GM12878 (cell line): ENCODE data around the gene GPC3. TPM values are rescaled to one million over a fixed set of nuclear protein-coding genes. Genes with fewer than 3 reads are reported as not detected.

Experiments
- ATAC-seq: fragments of 200-7000 bp; cut with Tn5 transposase; 3 replicates; pipeline ENCODE4 v1.9.1; 2020; ENCODE audit warnings: mild to moderate bottlenecking, moderate library complexity
- BruUV-seq: library from RNA; stranded (reverse); fragments of 400-500 nt; replicated peaks from 2 replicates; lab custom pipeline; 2021; lab: Mats Ljungman, UMichigan
- CTCF ChIA-PET: fragments of 300-600 bp; sonication (Branson Sonifier 250); formaldehyde crosslinking; extraction: SDS; loops from one replicate; lab custom pipeline; 2021; ENCODE audit warnings: inconsistent platforms; lab: Yijun Ruan, JAX
- POLR2A ChIA-PET: fragments of 350-600 bp; formaldehyde crosslinking; extraction: SDS; loops from one replicate; lab custom pipeline; 2021; ENCODE audit warnings: inconsistent platforms; lab: Charles Lee
- RAD21 ChIA-PET: fragments of 300-600 bp; sonication (Branson Sonifier 250); formaldehyde crosslinking; loops from one replicate; lab custom pipeline; 2023; ENCODE audit warnings: antibody characterized with exemption; ENCODE audit not compliant: unreplicated experiment; lab: Charles Lee
- SMC1A ChIA-PET: fragments of 300-600 bp; sonication (Branson Sonifier 250); formaldehyde crosslinking; loops from one replicate; lab custom pipeline; 2023; ENCODE audit not compliant: unreplicated experiment, uncharacterized antibody; lab: Charles Lee
- DNase-seq: peaks from one replicate; pipeline ENCODE4 v3.0.0-alpha.2; 2011; ENCODE audit warnings: low read depth, low spot score
- FAIRE-seq: peaks from 3 replicates; lab custom pipeline; 2011; peaks lifted over from hg19 to GRCh38; lab: Jason Lieb, UNC
- H2AFZ ChIP-seq: 2 replicates; pipeline ENCODE4 v1.6.0; 2011; ENCODE audit warnings: low read depth, low read length, control low read depth; ENCODE audit not compliant: control insufficient read depth
- H3K27ac ChIP-seq: 2 replicates; pipeline ENCODE4 v1.5.1; 2011; ENCODE audit warnings: control low read depth; ENCODE audit not compliant: control insufficient read depth, insufficient read depth
- H3K27me3 ChIP-seq, 2 experiments: replicated peaks in 1 of 2; 2 replicates each; pipeline versions ENCODE4 v1.6.0 to v1.6.1; 2011; ENCODE audit warnings: low read length in 1 of 2; ENCODE audit not compliant: control insufficient read depth in 2 of 2, insufficient read depth in 2 of 2
- H3K36me3 ChIP-seq, 2 experiments: 2 replicates each; pipeline ENCODE4 v1.5.1; 2011; ENCODE audit warnings: low read length in 1 of 2; ENCODE audit not compliant: control insufficient read depth in 2 of 2, insufficient read depth in 2 of 2
- H3K4me1 ChIP-seq: 2 replicates; pipeline ENCODE4 v1.6.1; 2011; ENCODE audit warnings: mild to moderate bottlenecking, low read length, moderate library complexity, mixed read lengths; ENCODE audit not compliant: control insufficient read depth, insufficient read depth
- H3K4me2 ChIP-seq: 2 replicates; pipeline ENCODE4 v1.6.0; 2011; ENCODE audit warnings: control low read depth; ENCODE audit not compliant: control insufficient read depth, insufficient read depth
- H3K4me3 ChIP-seq: fragments of 200-600 bp; sonication (generic); 2 replicates; pipeline ENCODE4 v1.5.1; 2016
- H3K79me2 ChIP-seq: 2 replicates; pipeline ENCODE4 v1.6.0; 2011; ENCODE audit warnings: low read length; ENCODE audit not compliant: control insufficient read depth, insufficient read depth
- H3K9ac ChIP-seq: 2 replicates; pipeline ENCODE4 v1.8.0; 2011; ENCODE audit warnings: low read length, control low read depth, mixed read lengths; ENCODE audit not compliant: control insufficient read depth, insufficient read depth
- H3K9me3 ChIP-seq: replicated peaks from 3 replicates; pipeline ENCODE4 v1.5.1; 2011; ENCODE audit warnings: mild to moderate bottlenecking, low read length; ENCODE audit not compliant: control insufficient read depth, insufficient read depth
- H4K20me1 ChIP-seq: 2 replicates; pipeline ENCODE4 v1.6.0; 2011; ENCODE audit not compliant: control insufficient read depth, insufficient read depth
- ATF7 ChIP-seq: fragments of 450-650 bp; IDR thresholded peaks from 2 replicates; pipeline ENCODE4 v1.6.1; 2016; ENCODE audit warnings: low read depth, mild to moderate bottlenecking
- BRCA1 ChIP-seq: IDR thresholded peaks from 2 replicates; pipeline ENCODE4 v1.6.1; 2011; ENCODE audit warnings: low read depth, low read length, improper control_type of control experiment
- CHD4 ChIP-seq: fragments of 200-600 bp; sonication (generic); IDR thresholded peaks from 2 replicates; pipeline ENCODE4 v1.6.1; 2016; ENCODE audit warnings: mild to moderate bottlenecking
- CTCF ChIP-seq, 3 experiments: IDR thresholded peaks in 2 of 3; conservative IDR thresholded peaks in 1 of 3; 2 replicates each; pipeline ENCODE4 v1.5.1; 2011; ENCODE audit warnings: low read depth in 3 of 3, low read length in 3 of 3, mild to moderate bottlenecking in 3 of 3, control low read depth in 2 of 3, moderate library complexity in 2 of 3, inconsistent platforms in 1 of 3, mixed read lengths in 1 of 3; ENCODE audit not compliant: control insufficient read depth in 2 of 3, insufficient read depth in 1 of 3; ENCODE audit errors: extremely low read depth in 1 of 3
- HDAC2 ChIP-seq: fragments of 200-600 bp; sonication (generic); IDR thresholded peaks from 2 replicates; pipeline ENCODE4 v1.6.1; 2017
- JUNB ChIP-seq: IDR thresholded peaks from 2 replicates; pipeline ENCODE4 v1.6.1; 2016; ENCODE audit warnings: antibody characterized with exemption, mild to moderate bottlenecking
- KDM1A ChIP-seq: fragments of 200-600 bp; sonication (generic); IDR thresholded peaks from 2 replicates; pipeline ENCODE4 v1.6.1; 2016; ENCODE audit warnings: borderline replicate concordance
- MAX ChIP-seq: IDR thresholded peaks from 2 replicates; pipeline ENCODE4 v1.6.1; 2012; ENCODE audit warnings: low read depth, low read length, improper control_type of control experiment
- NBN ChIP-seq: fragments of 450-650 bp; IDR thresholded peaks from 2 replicates; pipeline ENCODE4 v1.6.1; 2016
- NRF1 ChIP-seq: conservative IDR thresholded peaks from 2 replicates; pipeline ENCODE4 v1.6.1; 2011; ENCODE audit warnings: mild to moderate bottlenecking, low read depth, low read length, improper control_type of control experiment
- POLR2A ChIP-seq: IDR thresholded peaks from 2 replicates; pipeline ENCODE4 v1.6.1; 2011; ENCODE audit warnings: low read depth, mild to moderate bottlenecking, low read length
- POLR2AphosphoS5 ChIP-seq: IDR thresholded peaks from 2 replicates; pipeline ENCODE4 v1.6.1; 2011; ENCODE audit warnings: mild to moderate bottlenecking, low read length, inconsistent platforms
- RUNX3 ChIP-seq: IDR thresholded peaks from 2 replicates; pipeline ENCODE4 v1.6.1; 2012; ENCODE audit warnings: low read length, inconsistent platforms
- SP1 ChIP-seq: IDR thresholded peaks from one replicate; pipeline ENCODE4 v1.6.1; 2011; ENCODE audit warnings: low read depth, low read length
- STAT3 ChIP-seq: IDR thresholded peaks from 2 replicates; pipeline ENCODE4 v1.6.1; 2011; ENCODE audit warnings: low read depth, low read length, improper control_type of control experiment
- TBL1XR1 ChIP-seq: IDR thresholded peaks from 2 replicates; pipeline ENCODE4 v1.6.1; 2012; ENCODE audit warnings: low read depth, low read length, improper control_type of control experiment
- TCF3 ChIP-seq: IDR thresholded peaks from 2 replicates; pipeline ENCODE4 v1.6.1; 2012; ENCODE audit warnings: low read depth, mild to moderate bottlenecking, low read length, borderline replicate concordance; ENCODE audit not compliant: insufficient read depth
- USF2 ChIP-seq: IDR thresholded peaks from 2 replicates; pipeline ENCODE4 v1.6.1; 2011; ENCODE audit warnings: low read depth, low read length, improper control_type of control experiment, borderline replicate concordance
- ZNF274 ChIP-seq: IDR thresholded peaks from one replicate; pipeline ENCODE4 v1.8.0; 2011; ENCODE audit not compliant: insufficient read length, insufficient read depth
- ZNF592 ChIP-seq: fragments of 450-650 bp; IDR thresholded peaks from 2 replicates; pipeline ENCODE4 v1.6.1; 2017; ENCODE audit warnings: mild to moderate bottlenecking, moderate library complexity
- WGBS: methylation state at CpG from one replicate; pipeline ENCODE4 v1.1.6; 2016; ENCODE audit warnings: low lambda C conversion rate; ENCODE audit not compliant: insufficient replicate concordance, insufficient coverage; ENCODE audit errors: missing lambda C conversion rate; 5-methylcytosine and 5-hydroxymethylcytosine counted together
- in situ Hi-C: fragments of 300-500 bp; cut with MboI; formaldehyde crosslinking; loops from 9 replicates; pipeline ENCODE4 v1.14.3; 2018; ENCODE audit warnings: mixed read lengths
- intact Hi-C: fragments of 100-400 bp; cut with micrococcal nuclease; formaldehyde crosslinking; loops from one replicate; pipeline ENCODE4 v1.14.2; 2022; ENCODE audit not compliant: unreplicated experiment
- polyA plus RNA-seq, 11 experiments: library from polyadenylated mRNA; depleted of rRNA in 4 of 11; unstranded in 6 of 11; stranded (reverse) in 5 of 11; fragments of >200 nt; fragmentation: Nextera tagmentation in 4 of 11; fragmentation: Illumina TruSeq in 1 of 11; extraction: Ambion mirVana in 4 of 11; extraction: Trizol in 1 of 11; gene quantifications; 1 replicate in 1 of 11; 2 replicates in 10 of 11; pipeline versions ENCODE4 v1.2.1 to v1.2.3, GENCODE V29; 2011 to 2016; ENCODE audit warnings: inconsistent platforms in 2 of 11, missing spikeins in 2 of 11, low read depth in 1 of 11
- total RNA-seq, 4 experiments: library from RNA; depleted of rRNA in 3 of 4; stranded (reverse); fragments of >200 nt in 3 of 4; fragmentation: Illumina TruSeq in 1 of 4; extraction: Trizol in 1 of 4; gene quantifications; 2 replicates each; pipeline versions ENCODE4 v1.2.1 to v1.2.3, GENCODE V29; 2013 to 2021

Gene GPC3
- total and polyA plus RNA-seq, 10 of the 15 experiments (the other 5 are each of a cell fraction or from before 2014, with no cell fraction given): 0.09 to 0.82 TPM; not detected in 8

- intact Hi-C loops: no loop called here
- ChIA-PET CTCF (no interaction called here), SMC1A (no interaction called here), POLR2A (no interaction called here), RAD21 (no interaction called here)
- H3K4me2 ChIP-seq: no peak overlapping the region
- WGBS: 12% methylated on average over 4 of the region's 4 CpGs
- no peak overlapping the region for H3K27ac ChIP-seq
- H3K27me3 ChIP-seq: no peaks in the 10 kb centered on the region
- H3K79me2 ChIP-seq: no peaks in the 10 kb centered on the region
- H3K9me3 ChIP-seq: no peaks in the 10 kb centered on the region
- no peak for TF ChIP-seq HDAC2
- no peak for TF ChIP-seq NRF1
- no peak for TF ChIP-seq TCF3
- TF ChIP-seq POLR2A: no peak
- TF ChIP-seq SP1: no peak
- TF ChIP-seq RUNX3: no peak
- no peak for TF ChIP-seq ATF7
- TF ChIP-seq ZNF274: no peak
- no peak for TF ChIP-seq JUNB
- no peak for TF ChIP-seq TBL1XR1
- no peak for TF ChIP-seq KDM1A
- no peak for TF ChIP-seq STAT3
- no peak for TF ChIP-seq CTCF (IDR thresholded peaks at IDR 0.05 in 2 of 3, conservative IDR thresholded peaks at IDR 0.05 in 1 of 3; ENCODE audit: control insufficient read depth in 2 of 3, extremely low read depth in 1 of 3, insufficient read depth in 1 of 3, low read depth in 3 of 3, low read length in 3 of 3)
- no peak for TF ChIP-seq NBN
- no peak for TF ChIP-seq BRCA1
- TF ChIP-seq POLR2AphosphoS5: no peak
- no peak for TF ChIP-seq USF2
- TF ChIP-seq MAX: no peak
- no peak for TF ChIP-seq CHD4
- TF ChIP-seq ZNF592: no peak
- no peak overlapping the region for H2AFZ ChIP-seq
- H3K9ac ChIP-seq: no peak overlapping the region
- no peaks in the 10 kb centered on the region for H3K36me3 ChIP-seq
- H3K4me3 ChIP-seq: no peak overlapping the region
- no peak for FAIRE-seq
- in situ Hi-C loops: no loop called here
- no peaks in the 10 kb centered on the region for H3K4me1 ChIP-seq
- no peak for ATAC-seq
- no TSS peak for BruUV-seq
- H4K20me1 ChIP-seq: no peaks in the 10 kb centered on the region
- no peak for DNase-seq
Observed at GRCh38 chrX:133587818-133588217, 397.6 kb downstream of the GPC3 start.
